Astrocyte (in vitro differentiated cells and primary cell): ENCODE measurements around the gene EXOC4.

ENCODE experiments used
- EZH2 ChIP-seq: IDR thresholded peaks from 2 replicates; pipeline ENCODE4 v1.6.1; 2012; ENCODE audit warnings: mild to moderate bottlenecking, low read length, inconsistent platforms; ENCODE audit not compliant: insufficient read depth
- TF ChIP-seq, protein P1 (sequence below): IDR thresholded peaks from 2 replicates; pipeline ENCODE4 v1.5.1; 2011; ENCODE audit warnings: low read depth, mild to moderate bottlenecking, inconsistent platforms, low read length, moderate library complexity; ENCODE audit not compliant: insufficient read depth

DNA sequence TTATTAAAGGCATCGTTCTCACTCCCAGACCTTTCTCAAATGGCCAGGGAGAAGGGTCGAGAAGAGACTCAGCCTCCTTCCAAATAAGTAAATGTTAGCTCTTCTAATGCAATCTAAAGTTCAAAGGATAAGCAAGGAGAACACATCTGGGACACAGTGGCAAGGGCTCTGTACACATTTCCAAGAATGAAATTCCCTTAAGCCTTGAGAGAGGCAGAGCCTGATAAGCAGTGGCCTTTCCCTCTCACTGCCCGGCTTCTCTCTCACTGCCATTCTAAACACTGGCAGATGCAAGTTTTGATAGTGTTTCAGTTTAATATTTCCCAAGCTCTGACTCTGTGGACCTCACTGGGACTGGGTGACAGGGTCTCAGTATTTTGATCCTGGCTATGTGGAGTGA, 35.1 kb upstream of the EXOC4 start:
- no peak for TF ChIP-seq EZH2
- TF ChIP-seq, protein P1, sequence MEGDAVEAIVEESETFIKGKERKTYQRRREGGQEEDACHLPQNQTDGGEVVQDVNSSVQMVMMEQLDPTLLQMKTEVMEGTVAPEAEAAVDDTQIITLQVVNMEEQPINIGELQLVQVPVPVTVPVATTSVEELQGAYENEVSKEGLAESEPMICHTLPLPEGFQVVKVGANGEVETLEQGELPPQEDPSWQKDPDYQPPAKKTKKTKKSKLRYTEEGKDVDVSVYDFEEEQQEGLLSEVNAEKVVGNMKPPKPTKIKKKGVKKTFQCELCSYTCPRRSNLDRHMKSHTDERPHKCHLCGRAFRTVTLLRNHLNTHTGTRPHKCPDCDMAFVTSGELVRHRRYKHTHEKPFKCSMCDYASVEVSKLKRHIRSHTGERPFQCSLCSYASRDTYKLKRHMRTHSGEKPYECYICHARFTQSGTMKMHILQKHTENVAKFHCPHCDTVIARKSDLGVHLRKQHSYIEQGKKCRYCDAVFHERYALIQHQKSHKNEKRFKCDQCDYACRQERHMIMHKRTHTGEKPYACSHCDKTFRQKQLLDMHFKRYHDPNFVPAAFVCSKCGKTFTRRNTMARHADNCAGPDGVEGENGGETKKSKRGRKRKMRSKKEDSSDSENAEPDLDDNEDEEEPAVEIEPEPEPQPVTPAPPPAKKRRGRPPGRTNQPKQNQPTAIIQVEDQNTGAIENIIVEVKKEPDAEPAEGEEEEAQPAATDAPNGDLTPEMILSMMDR, result no peak
